M059J (cell line): ENCODE measurements around the gene POLR1A. TPM values are rescaled to one million over a fixed set of nuclear protein-coding genes. Genes with fewer than 3 reads are reported as not detected.

Source experiments
- DNase-seq: peaks from one replicate; pipeline ENCODE4 v3.0.0-alpha.2; 2012; ENCODE audit warnings: low read depth
- total RNA-seq: library from RNA; depleted of rRNA; stranded (reverse); fragments of >200 nt; shearing (Covaris generic); gene quantifications from 2 replicates; pipeline ENCODE4 v1.2.3, GENCODE V29; 2014; rRNA removed

POLR1A gene
- 18.1 and 18.6 TPM in 2 replicates for total RNA-seq

- DNase-seq: peak; percentile 93
Measured at GRCh38 chr2:86105252-86105968, at the start of gene POLR1A. POLR1A (minus strand) TSS chr2:86105886; CDS start chr2:86105776, 110 bp downstream.

DNA sequence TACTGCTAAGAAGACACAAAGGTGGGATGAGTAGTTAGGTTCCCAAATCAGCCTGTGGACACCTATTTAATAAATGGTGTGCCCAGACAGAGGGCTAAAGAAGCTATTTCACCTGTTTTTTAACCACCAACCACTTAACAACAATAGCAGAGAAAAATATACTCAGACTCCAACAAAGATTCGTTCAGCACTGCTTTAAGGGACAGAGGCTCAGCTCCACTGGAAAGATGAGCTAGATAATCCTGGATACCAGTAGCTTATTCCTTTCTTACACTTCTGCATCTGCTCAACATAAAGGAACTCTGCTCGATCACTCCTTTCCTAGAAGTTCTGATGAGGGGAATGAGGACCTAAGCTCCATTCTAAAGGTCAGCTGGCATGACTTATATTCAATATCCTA, 44.8 kb upstream of the POLR1A start:
- no peak for DNase-seq

GRCh38 chr2:86147793-86148192, 42.1 kb upstream of the POLR1A start:
- DNase-seq: no peak

- no peak for DNase-seq
Measured at GRCh38 chr2:86143926-86144685, 38.4 kb upstream of the POLR1A start.

GRCh38 chr2:86143307-86143706, 37.6 kb upstream of the POLR1A start:
- DNase-seq: no peak

DNA sequence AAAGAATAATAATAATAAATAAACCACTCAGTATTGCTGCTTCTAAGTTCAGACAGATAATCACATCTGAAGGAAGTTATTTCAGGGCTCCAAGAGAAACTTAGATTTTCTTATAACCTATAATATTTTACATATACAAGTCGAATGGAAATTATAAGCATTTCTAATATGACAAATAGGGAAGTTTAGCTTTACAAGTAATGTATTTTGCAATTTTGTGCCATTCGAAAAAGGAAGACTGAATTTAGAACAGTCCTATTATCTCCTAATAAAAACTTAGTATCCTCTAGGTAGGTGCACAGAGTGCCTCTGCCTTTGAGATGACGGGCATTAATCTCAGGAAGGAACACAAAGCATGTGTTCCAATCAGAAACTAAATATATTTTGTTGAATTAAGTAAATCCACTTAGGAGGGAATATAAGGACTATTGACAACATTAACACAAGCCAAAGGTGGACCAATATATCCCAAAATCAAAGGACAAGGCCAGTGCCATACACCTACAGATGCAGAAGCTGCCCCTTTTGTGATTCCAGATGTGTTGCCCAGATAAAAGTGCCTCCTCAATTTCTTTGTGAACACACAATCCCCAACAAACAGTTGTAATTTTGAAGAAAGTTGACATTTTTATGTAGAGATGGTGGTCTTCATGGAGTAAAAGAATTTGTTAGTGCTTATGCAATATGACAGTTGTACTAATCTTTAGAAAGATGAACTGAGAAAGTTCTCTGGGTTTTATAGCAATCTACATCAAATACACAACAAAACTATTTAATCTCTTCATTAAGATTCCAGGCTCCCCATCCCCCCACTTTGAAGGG, 37.0 kb upstream of the POLR1A start:
- DNase-seq: no peak

DNA sequence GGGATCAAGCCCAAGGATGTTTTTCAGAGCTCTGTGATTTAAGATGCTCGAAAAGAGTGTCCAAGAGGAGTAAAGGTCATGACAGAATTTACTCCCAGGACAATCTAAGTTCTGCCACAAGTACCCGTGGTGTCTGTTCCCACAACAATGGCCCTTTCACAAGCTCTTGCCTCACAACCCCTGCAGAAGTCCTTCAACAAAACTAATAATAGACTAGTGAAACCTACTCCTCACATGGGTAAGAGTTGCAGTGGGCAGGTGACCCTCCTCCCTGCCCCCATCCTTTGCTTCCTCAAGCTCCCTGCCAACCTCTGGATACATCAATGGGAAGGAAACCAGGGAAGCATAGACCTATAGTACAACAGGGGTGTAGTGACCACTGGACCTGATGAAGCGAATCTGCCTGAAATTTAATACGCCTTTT, 35.3 kb upstream of the POLR1A start:
- no peak for DNase-seq

DNA sequence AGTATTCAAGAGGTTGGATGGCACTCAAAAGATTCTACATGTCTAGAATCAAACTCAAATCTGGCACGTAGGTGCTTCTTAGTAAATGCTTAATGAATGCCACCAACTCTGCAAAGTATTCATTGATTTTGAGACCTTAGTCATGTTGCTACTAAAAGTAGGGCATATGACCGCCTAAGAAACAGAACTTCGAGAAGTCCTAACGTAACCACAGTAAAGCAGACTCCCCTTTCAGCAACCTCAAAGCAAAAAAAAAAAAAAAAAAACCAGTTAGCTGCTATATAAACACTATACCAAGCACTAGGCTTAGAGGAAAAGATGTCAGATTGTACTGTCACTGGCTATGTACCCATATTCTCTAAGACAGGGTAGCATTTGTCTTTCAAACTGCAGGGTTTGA, 34.3 kb upstream of the POLR1A start:
- no peak for DNase-seq

- no peak for DNase-seq
Measured at GRCh38 chr2:86138736-86139625, 33.3 kb upstream of the POLR1A start.

GRCh38 chr2:86136141-86136540, 30.5 kb upstream of the POLR1A start:
- no peak for DNase-seq

- DNase-seq: no peak
Measured at GRCh38 chr2:86135653-86136052, 30.0 kb upstream of the POLR1A start.

DNA sequence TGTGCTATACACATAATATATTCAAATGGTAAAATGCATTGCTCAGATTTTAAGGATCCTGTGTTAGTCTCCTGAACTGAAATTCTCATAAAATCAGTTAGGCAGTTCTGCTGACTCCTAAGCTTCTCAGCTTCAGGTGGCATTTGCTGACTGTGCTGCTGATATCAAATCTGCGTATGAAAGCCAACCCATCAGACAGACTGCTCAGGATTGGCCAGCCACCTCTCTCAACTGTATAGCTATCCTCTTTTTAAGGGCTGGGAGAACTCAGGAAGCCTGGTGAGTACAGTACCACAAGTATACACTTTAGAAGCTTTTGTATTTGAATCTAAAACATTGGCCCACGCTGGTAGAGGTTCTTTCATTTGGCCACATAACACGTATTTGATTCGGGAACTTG, 29.0 kb upstream of the POLR1A start:
- no peak for DNase-seq

DNA sequence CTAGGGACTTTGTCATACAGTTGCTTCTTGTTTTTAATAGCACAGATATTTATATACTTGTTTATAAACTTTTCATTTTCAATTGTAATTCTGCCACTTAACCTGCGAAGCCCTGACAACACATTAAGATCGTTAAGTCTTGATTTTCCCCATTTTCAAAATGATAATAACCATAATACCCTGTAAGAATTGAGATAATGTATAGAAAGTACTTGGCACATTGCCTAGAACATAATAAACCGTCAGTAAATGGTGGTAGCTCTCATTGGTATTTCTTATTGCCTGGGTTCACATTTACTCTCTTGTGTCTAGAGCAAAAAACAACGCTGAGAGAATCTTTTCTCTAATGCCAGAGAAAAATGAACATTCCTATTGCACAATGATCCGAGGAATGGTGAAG, 19.0 kb upstream of the POLR1A start:
- no peak for DNase-seq

- DNase-seq: no peak
Measured at GRCh38 chr2:86123328-86123925, 17.7 kb upstream of the POLR1A start.

DNA sequence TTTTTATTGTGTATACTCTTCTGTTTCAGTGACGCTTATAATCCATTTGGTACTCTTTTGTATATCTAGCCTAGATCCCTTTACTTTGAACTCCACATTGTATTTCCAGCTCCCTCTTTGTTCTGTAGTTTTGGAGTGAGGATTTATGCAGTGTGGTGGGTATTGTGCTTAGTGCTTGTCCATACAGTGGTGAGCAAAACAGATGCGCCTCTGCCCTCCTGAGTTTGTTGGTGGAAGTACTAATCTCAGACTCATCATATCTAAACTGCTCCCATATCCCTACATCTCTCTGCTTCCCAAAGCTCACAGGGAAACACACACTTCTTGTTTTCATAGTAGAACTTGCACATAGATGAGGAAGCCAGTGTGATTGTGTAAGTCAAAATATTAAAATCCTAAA, 12.4 kb upstream of the POLR1A start:
- no peak for DNase-seq

DNA sequence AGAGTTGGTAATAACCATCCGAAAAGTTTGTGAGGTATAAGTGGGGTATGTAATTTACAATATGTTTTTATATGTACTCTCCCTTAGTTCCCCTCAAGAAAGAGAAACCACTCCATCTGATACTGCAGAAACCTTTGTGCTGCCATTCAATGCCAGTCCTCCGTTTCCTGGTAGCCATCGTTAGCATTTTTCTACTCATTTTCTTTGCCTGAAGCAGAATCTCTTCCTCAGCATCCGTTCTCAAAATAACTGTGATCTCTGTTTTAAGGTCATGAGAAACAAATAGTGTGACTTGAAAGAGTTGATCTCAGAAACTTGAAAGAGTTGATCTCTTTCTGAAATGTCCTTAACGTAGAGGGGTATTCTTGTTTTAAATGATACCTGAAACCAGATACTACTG, 1.3 kb upstream of the POLR1A start:
- DNase-seq: no peak

GRCh38 chr2:86105969-86106945, 571 bp upstream of the POLR1A start, which contains the start of gene PTCD3:
PTCD3 (plus strand) TSS chr2:86106235; CDS start chr2:86106248, 13 bp downstream.
- DNase-seq: peak; percentile 93

GRCh38 chr2:86102157-86102556, 3.5 kb downstream of the POLR1A start:
- DNase-seq: no peak

GRCh38 chr2:86097913-86098312, 7.8 kb downstream of the POLR1A start:
- no peak for DNase-seq
